Right lobe of liver (tissue), 6 donors: ENCODE data around the gene RIMOC1. TPM values are rescaled to one million over a fixed set of nuclear protein-coding genes. Genes with fewer than 3 reads are reported as not detected.

Source experiments
- ATAC-seq, 4 donors: fragments of 200-7000 bp; cut with Tn5 transposase; one replicate each; pipeline ENCODE4 v1.9.1; 2020; ENCODE audit warnings: mild to moderate bottlenecking in 4 of 4, moderate library complexity in 4 of 4
- DNase-seq, 3 donors: peaks; one replicate each; pipeline ENCODE4 v3.0.0-alpha.2; 2020
- H3K27ac ChIP-seq, 3 donors: fragments of 200-600 bp; one replicate each; pipeline ENCODE4 v1.8.0; 2022
- H3K27me3 ChIP-seq, 2 donors: fragments of 200-600 bp; one replicate each; pipeline ENCODE4 v1.8.0; 2022
- H3K36me3 ChIP-seq, 4 donors: fragments of 200-600 bp; sonication (generic) in 1 of 4; one replicate each; pipeline versions ENCODE4 v1.5.1 to v1.8.0; 2017 to 2022; ENCODE audit warnings: control low read depth in 1 of 4
- H3K4me1 ChIP-seq, 4 donors: fragments of 200-600 bp; sonication (generic) in 1 of 4; one replicate each; pipeline versions ENCODE4 v1.5.1 to v1.8.0; 2017 to 2022; ENCODE audit warnings: control low read depth in 1 of 4
- H3K4me3 ChIP-seq, 3 donors: fragments of 200-600 bp; one replicate each; pipeline ENCODE4 v1.8.0; 2022
- H3K9me3 ChIP-seq, 4 donors: fragments of 200-600 bp; sonication (generic) in 1 of 4; one replicate each; pipeline versions ENCODE4 v1.5.1 to v1.8.0; 2017 to 2022; ENCODE audit warnings: control low read depth in 1 of 4
- CTCF ChIP-seq, 4 donors: fragments of 200-600 bp in 3 of 4; fragments of 450-650 bp in 1 of 4; IDR thresholded peaks; one replicate each; pipeline versions ENCODE4 v1.5.1 to v1.8.0; 2016 to 2022; ENCODE audit warnings: antibody characterized with exemption in 4 of 4, mild to moderate bottlenecking in 2 of 4
- POLR2A ChIP-seq: fragments of 450-650 bp; IDR thresholded peaks from one replicate; pipeline ENCODE4 v1.6.1; 2017; ENCODE audit warnings: antibody characterized with exemption, mild to moderate bottlenecking
- WGBS: methylation state at CpG from one replicate; pipeline ENCODE4 v1.1.6; 2018; ENCODE audit warnings: low coverage, low lambda C conversion rate; ENCODE audit not compliant: insufficient coverage; ENCODE audit errors: missing lambda C conversion rate; 5-methylcytosine and 5-hydroxymethylcytosine counted together
- intact Hi-C, 2 donors: fragments of 100-400 bp; cut with DNase I; formaldehyde crosslinking; loops; one replicate each; pipeline versions ENCODE4 v1.11.2 to v1.14.1; 2022
- total RNA-seq, 6 experiments: library from RNA; depleted of rRNA in 2 of 6; stranded (reverse); fragments of >200 nt in 2 of 6; fragmentation: NEBNext Ultra II Directional in 3 of 6; extraction: Animal tissue kit (Norgen Biotek cat#: 25700) in 3 of 6; gene quantifications; one replicate each; pipeline versions ENCODE4 v1.1.0 to v1.2.4, GENCODE V29; 2016 to 2023
- donor health status: DM: no; HTN: yes; CAD: no.
- donor health status: DM: no; HTN: no; CAD: no.
- donor health status: DM: no; HTN: no; CAD: no.
- donor health status: DM: no; HTN: yes; CAD: no.
- donor health status: DM: no; HTN: yes; CAD: no.

RIMOC1 gene
- total RNA-seq, 6 experiments from 2014 or later, result 7.6 to 15.5 (median 9.0) TPM

GRCh38 chr5:41908374-41909079 lies 4.4 kb downstream of the RIMOC1 start:
- 79% methylated on average over 4 of the region's 4 CpGs for WGBS

GRCh38 chr5:41918105-41918504 lies 14.0 kb downstream of the RIMOC1 start:
- 93% methylated on average over 2 of the region's 2 CpGs for WGBS
- Histone ChIP-seq H3K4me1 (no peaks in the 10 kb centered on the region), H3K9me3 (no peaks in the 10 kb centered on the region), H3K4me3 (no peak overlapping the region), H3K36me3 (peaks cover 0 to 61% (median 8%) of the 10 kb centered on the region in 4 donors), H3K27me3 (no peaks in the 10 kb centered on the region), H3K27ac (no peak overlapping the region)
- DNase-seq (no peak), ATAC-seq (no peak)
- TF ChIP-seq CTCF (IDR thresholded peaks at IDR 0.05), result no peak
- no peak for TF ChIP-seq POLR2A
- intact Hi-C loops, result no loop called here

More at GRCh38 chr5:41908374-41909079, 4.4 kb downstream of the RIMOC1 start:
- no peak overlapping the region for H3K4me3 ChIP-seq
- no peaks in the 10 kb centered on the region for H3K9me3 ChIP-seq
- H3K27ac ChIP-seq, result no peak overlapping the region
- no peaks in the 10 kb centered on the region for H3K27me3 ChIP-seq
- no peak for DNase-seq
- TF ChIP-seq POLR2A (no peak), CTCF (IDR thresholded peaks at IDR 0.05) (no peak)
- peaks cover 4 to 55% (median 19%) of the 10 kb centered on the region in 4 donors for H3K36me3 ChIP-seq
- peaks cover 0 to 10% (median 0%) of the 10 kb centered on the region in 4 donors for H3K4me1 ChIP-seq
- intact Hi-C loops, result no loop called here
- ATAC-seq, result no peak

DNA sequence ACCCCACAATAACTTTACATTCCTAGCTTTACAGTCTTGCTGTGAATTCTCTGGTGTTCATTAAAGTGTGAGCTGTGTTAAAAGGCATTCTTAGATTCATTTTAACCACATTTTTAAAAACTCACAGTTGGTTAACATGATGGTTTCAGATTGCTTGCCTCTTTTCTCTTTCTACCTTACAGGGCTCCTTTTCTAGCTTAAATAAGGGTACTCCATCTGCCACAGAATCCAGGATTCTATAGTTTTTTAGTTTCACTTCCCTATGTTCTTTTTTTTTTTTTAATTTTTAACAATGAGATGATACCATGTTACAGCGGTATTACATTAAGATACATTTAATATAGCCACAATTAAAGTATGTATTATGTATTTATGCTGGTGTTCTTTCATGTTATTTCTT lies 17.0 kb downstream of the RIMOC1 start:
- Histone ChIP-seq H3K4me1 (peaks cover 0 to 9% (median 0%) of the 10 kb centered on the region in 4 donors), H3K4me3 (no peak overlapping the region), H3K27ac (no peak overlapping the region), H3K9me3 (no peaks in the 10 kb centered on the region), H3K27me3 (no peaks in the 10 kb centered on the region), H3K36me3 (peaks cover 0 to 34% (median 6%) of the 10 kb centered on the region in 4 donors)
- no peak for TF ChIP-seq POLR2A
- TF ChIP-seq CTCF (IDR thresholded peaks at IDR 0.05), result no peak
- intact Hi-C loops, result no loop called here
- DNase-seq, result no peak
- WGBS, result 100% methylated on average over 1 of the region's 1 CpG
- no peak for ATAC-seq

GRCh38 chr5:41921874-41922273 lies 17.7 kb downstream of the RIMOC1 start:
- Histone ChIP-seq H3K36me3 (peaks cover 0 to 28% (median 6%) of the 10 kb centered on the region in 4 donors), H3K27me3 (no peaks in the 10 kb centered on the region), H3K9me3 (no peaks in the 10 kb centered on the region), H3K27ac (no peak overlapping the region), H3K4me3 (no peak overlapping the region), H3K4me1 (peaks cover 0 to 13% (median 0%) of the 10 kb centered on the region in 4 donors)
- DNase-seq, result no peak
- ATAC-seq, result no peak
- TF ChIP-seq CTCF (IDR thresholded peaks at IDR 0.05) (no peak), POLR2A (no peak)
- 63% methylated on average over 1 of the region's 1 CpG for WGBS
- intact Hi-C loops, result no loop called here
